IPS DF 19.7 (cell line): ENCODE data around the gene CHGA.

Source experiments
- DNase-seq: peaks from one replicate; pipeline ENCODE4 v3.0.0-alpha.2; 2013; ENCODE audit warnings: low read depth, low spot score

The CHGA gene

DNA sequence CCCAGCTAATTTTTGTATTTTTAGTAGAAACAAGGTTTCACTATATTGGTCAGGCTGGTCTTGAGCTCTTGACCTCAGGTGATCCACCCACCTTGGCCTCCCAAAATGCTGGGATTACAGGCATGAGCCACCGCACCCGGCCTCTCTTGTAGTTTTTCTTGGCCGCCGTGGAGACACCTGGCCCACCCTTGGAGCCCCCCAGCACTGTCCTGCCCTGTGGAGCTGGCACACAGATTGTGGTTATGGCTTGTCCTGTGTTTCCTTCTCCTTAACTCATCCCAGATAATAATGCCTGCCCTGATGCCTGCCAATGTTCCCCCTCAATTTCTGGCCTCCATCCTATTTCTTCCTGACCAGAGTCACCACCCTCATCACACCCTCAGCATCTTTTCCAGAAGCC, 57.9 kb downstream of the CHGA start:
- no peak for DNase-seq

DNA sequence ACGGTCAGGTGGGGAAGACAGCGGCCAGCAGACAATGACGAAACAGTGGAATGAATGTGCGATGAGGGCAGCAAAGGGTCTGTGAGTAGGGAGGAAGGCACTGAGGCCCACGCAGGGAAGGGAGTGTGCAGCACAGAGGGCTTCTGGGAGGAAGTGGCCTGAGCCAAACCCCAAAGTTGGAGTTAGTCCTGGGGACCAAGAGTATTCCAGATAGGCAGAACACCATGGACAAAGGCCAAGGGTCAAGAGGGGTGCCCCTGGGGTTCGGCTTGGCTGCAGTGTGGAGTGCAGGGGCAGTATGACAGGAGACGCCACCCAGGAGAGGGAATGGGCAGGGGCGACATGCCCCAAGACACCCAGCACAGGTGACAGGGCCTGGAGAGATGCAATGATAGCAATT, 58.8 kb downstream of the CHGA start:
- DNase-seq: no peak

GRCh38 chr14:92982956-92983355, 60.0 kb downstream of the CHGA start:
- DNase-seq: no peak

GRCh38 chr14:92984082-92984788, 61.3 kb downstream of the CHGA start:
- DNase-seq: no peak
